HG02610 (cell line): ENCODE results near the gene MAGOH.
"Not testable (repeated sequence)": the region's sequence is repeated elsewhere in the genome, so short reads cannot be mapped to it uniquely, and the experiment has no call there.

Source experiments
- ATAC-seq: cut with Tn5 transposase; IDR thresholded peaks from one replicate; pipeline ENCODE4 v1.9.1; 2021; ENCODE audit warnings: mild to moderate bottlenecking, moderate library complexity; ENCODE audit not compliant: unreplicated experiment

MAGOH gene

GRCh38 chr1:53241828-53242227, 3.5 kb upstream of the MAGOH start:
- no peak for ATAC-seq

- ATAC-seq: no peak
These were observed 680 bp downstream of the MAGOH start for GRCh38 chr1:53237638-53238037.

GRCh38 chr1:53220962-53221286, 17.4 kb downstream of the MAGOH start:
- no peak for ATAC-seq

GRCh38 chr1:53220171-53220961, 18.0 kb downstream of the MAGOH start, which contains the start of gene CZIB:
Gene CZIB (minus strand): TSS chr1:53220634. CDS start chr1:53220575, 59 bp downstream.
- peak; percentile 90 for ATAC-seq

- ATAC-seq: no peak
These were observed 18.6 kb downstream of the MAGOH start for GRCh38 chr1:53219711-53220110.

- no peak for ATAC-seq
These were observed 20.1 kb downstream of the MAGOH start for GRCh38 chr1:53218201-53218600.

- no peak for ATAC-seq
These were observed 23.9 kb downstream of the MAGOH start for GRCh38 chr1:53214376-53214940.

GRCh38 chr1:53210954-53211353, 27.4 kb downstream of the MAGOH start:
- no peak for ATAC-seq

GRCh38 chr1:53210352-53210751, 28.0 kb downstream of the MAGOH start:
- ATAC-seq: no peak

- ATAC-seq: no peak
These were observed 30.6 kb downstream of the MAGOH start for GRCh38 chr1:53207726-53208125.

- ATAC-seq: no peak
These were observed 31.5 kb downstream of the MAGOH start for GRCh38 chr1:53206735-53207379.

GRCh38 chr1:53206083-53206685, 32.1 kb downstream of the MAGOH start:
- not testable (repeated sequence) for ATAC-seq

GRCh38 chr1:53205496-53205895, 32.8 kb downstream of the MAGOH start:
- ATAC-seq: not testable (repeated sequence)

GRCh38 chr1:53203466-53203865, 34.9 kb downstream of the MAGOH start:
- ATAC-seq: no peak

- ATAC-seq: no peak
These were observed 40.1 kb downstream of the MAGOH start for GRCh38 chr1:53198241-53198651.

GRCh38 chr1:53197291-53198200, 40.8 kb downstream of the MAGOH start:
- no peak for ATAC-seq

- ATAC-seq: peak; percentile 99
These were observed 41.6 kb downstream of the MAGOH start, which contains the start of gene CPT2 for GRCh38 chr1:53196485-53197290. Gene CPT2 (plus strand): TSS chr1:53196824. CDS start chr1:53196944, 120 bp downstream.

- ATAC-seq: no peak
These were observed 42.3 kb downstream of the MAGOH start for GRCh38 chr1:53196017-53196484.

GRCh38 chr1:53195246-53196016, 42.9 kb downstream of the MAGOH start:
- no peak for ATAC-seq
